SH-SY5Y (cell line): Measurements from ENCODE around the gene MELTF.

Source experiments
- GATA2 ChIP-seq: IDR thresholded peaks from 2 replicates; pipeline ENCODE4 v1.6.1; 2011; ENCODE audit warnings: mild to moderate bottlenecking, low read depth, low read length
- GATA3 ChIP-seq: IDR thresholded peaks from 2 replicates; pipeline ENCODE4 v1.6.1; 2011; ENCODE audit warnings: low read depth, mild to moderate bottlenecking, low read length, moderate library complexity

DNA sequence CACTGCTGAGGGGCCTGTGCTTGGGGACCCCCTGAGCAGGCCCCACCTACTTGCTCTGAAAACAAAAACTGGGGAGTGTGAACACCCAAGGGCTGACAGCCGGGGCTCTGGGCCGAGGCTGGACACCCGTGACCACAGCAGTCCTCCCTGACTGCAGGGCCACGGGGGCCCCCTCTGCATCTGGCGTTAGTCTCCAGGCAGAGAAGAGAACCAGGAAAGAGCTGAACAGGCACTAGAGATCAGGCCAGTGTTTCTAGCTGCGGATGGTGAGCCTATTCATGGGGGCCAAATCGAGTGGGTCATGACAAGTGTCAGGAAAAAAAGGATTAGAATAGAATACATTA, 17.1 kb downstream of the MELTF start:
- TF ChIP-seq GATA2: no peak
- TF ChIP-seq GATA3: no peak
